Activated T-cell treated with anti-CD3 and anti-CD28 coated beads, Interleukin-2, amount 50 U/mL, for 48 hours (primary cell): ENCODE data around the gene DPH6.

Experiments
- DNase-seq, 2 experiments: peaks; one replicate each; pipeline ENCODE4 v3.0.0-alpha.2; 2020

DPH6 gene

DNA sequence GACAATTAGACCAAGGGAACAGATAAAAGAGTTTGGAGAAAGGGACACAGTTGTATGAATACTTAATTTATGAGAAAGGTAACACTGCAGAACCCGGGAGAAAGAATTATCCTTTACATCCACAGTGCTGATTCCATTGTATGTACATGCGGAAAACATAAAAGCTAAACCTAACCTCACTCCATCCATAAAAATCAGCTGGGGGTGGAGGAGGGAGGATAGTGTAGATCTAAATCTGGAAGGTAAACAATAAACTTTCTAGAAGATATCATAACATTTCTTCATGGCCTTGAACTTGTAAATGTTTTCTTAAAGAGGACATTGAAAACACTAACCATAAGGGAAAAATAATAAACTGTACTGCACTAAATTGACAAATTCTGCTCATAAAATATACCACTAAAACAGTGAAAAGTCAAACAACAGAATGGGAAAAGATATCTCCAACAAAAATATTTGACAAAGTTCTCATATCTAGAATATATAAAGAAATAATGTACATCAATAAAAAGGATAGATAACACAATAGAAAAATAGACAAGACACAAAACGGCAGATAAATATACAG is 220.5 kb downstream of the DPH6 start:
- no peak for DNase-seq

DNA sequence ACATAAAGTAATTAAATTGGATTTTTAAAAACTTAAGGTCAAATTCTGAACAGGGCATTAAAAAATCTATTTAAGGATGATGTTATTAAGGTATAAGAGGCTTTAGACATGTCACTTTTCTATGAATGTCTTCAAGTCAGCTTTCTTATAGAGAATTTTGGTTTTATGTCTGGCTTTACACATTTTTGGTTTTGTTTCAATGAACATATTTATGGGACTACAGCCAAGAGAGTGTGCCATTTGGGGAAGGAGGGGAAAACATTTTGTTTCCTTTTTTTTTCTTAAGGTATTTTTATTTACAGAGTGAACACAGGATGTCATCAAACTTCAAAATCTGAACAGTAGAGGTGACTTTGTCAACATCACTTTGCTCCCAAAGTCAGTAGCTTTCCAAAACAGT is 222.8 kb downstream of the DPH6 start:
- no peak for DNase-seq

DNA sequence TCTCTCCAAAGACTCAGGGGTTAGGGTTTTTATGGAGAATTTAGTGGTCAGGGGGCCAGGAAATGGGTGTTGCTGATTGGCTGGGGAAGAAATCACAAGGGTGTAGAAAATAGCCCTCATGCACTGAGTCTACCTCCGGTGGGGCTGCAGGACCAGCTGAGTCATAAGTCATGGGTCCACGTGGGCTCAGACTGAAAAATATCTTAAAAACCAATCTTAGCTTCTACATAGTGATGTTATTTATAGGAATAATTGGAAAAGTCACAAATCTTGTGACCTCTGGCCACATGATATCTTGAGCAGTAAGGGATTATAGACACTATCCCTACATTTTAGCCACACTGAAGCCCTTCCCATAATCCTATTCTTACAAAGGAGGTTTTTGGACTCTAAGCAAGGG is 224.0 kb downstream of the DPH6 start:
- no peak for DNase-seq

DNA sequence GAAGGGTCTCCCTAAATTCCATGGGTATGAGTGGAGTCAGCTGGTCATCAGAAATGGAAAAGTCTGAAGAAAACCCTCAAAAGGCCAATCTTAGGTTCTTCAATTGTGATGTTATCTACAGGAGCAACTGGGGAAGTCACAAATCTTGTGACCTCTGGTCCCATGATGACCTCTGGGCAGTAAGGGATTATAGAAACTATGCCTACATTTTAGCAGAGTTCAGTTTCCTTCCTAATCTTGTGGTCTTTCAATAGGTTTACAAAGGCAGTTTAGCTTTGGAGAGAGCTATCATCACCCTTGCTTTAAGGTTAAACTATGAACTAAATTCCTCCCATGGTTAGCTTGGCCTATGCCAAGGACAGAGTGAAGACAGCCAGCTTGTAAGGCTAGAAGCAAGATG is 225.1 kb downstream of the DPH6 start:
- no peak for DNase-seq
